G401.6 (cell line): ENCODE data around the gene PLCB1.

Experiments
- FAIRE-seq: peaks from 2 replicates; lab custom pipeline; 2012; peaks lifted over from hg19 to GRCh38; lab: Jason Lieb, UNC

PLCB1 gene

DNA sequence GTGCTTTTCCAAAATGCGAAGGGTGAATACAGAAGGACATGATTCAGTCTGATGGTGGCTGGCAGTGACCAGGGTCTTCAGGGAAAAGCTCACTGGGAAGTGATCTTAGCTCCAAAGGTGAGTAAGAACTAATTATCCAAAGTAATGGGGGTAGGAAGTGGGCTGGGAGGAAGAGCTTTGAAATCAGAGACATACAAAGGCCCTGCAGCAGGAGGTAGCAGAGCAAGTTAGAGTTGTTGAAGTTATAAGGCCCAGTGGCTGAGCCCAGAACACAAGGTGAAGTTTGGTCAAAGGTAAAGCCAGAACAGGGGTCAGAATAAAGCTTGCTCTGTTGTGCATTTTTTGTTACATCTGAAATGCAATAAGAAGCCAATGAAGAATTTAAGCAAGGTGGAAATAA is 81.2 kb downstream of the PLCB1 start:
- no peak for FAIRE-seq

- no peak for FAIRE-seq
Measured at GRCh38 chr20:8213831-8214587, 81.9 kb downstream of the PLCB1 start.

GRCh38 chr20:8215361-8215781 is 83.3 kb downstream of the PLCB1 start:
- FAIRE-seq: no peak

DNA sequence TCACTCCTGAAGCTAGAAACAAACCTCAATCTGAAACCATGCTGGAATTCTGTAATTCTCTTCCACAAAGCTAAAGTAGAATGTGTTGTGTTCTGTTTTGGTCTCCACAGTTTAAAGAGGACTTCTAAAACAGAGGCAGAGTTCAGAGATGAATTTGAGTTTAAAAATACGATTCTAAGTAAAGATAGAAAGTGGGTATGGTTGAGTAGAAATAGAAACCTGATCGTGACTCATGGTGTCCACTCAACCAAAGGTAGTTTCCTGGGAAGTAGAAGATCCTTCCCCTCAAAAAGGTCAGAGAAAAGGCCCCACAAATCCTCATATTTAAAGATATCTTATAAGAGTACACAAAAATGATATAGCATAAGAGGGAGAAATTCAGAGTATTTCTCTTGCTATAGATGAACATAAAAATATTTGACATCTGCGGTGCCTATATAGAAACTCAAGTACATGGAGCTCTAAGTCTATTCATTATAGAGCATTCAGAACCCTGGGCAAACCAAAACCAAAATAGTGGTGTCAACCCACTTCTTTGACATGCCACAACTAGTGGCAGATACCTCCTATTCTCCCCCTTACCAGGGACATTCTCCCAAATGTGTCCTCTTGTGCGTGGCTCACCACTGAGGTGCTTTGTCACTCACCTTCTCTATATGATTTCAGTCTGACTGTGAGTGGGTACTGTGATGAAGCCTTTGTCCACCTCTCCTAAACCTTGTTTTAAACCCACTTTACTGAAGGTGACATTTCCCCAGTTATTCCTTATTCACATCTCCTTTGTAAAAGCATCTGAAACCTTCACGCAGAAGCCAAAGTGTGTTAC is 84.5 kb downstream of the PLCB1 start:
- FAIRE-seq: no peak

- FAIRE-seq: no peak
Measured at GRCh38 chr20:8218861-8219260, 86.8 kb downstream of the PLCB1 start.

DNA sequence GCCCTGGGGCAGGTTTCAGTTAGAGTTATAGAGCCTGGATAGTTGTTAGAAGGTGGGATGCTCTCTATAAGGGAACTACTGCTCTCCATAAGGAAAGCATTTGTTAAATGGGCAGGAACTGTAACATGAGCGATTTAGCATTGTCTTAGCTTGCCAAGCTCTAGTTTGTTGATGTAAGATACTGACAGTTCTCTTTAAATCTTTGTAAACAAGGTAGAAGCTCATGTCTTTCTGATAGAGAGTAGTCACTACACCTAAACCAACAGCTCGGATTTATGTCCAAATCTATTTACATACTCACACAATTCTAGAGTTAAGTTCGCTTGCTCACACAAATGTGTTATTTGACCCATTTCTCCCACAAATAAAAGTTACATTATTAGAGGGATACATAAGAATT is 87.3 kb downstream of the PLCB1 start:
- FAIRE-seq: no peak

- FAIRE-seq: no peak
Measured at GRCh38 chr20:8220716-8221115, 88.7 kb downstream of the PLCB1 start.

- FAIRE-seq: no peak
Measured at GRCh38 chr20:8221887-8222419, 89.9 kb downstream of the PLCB1 start.

DNA sequence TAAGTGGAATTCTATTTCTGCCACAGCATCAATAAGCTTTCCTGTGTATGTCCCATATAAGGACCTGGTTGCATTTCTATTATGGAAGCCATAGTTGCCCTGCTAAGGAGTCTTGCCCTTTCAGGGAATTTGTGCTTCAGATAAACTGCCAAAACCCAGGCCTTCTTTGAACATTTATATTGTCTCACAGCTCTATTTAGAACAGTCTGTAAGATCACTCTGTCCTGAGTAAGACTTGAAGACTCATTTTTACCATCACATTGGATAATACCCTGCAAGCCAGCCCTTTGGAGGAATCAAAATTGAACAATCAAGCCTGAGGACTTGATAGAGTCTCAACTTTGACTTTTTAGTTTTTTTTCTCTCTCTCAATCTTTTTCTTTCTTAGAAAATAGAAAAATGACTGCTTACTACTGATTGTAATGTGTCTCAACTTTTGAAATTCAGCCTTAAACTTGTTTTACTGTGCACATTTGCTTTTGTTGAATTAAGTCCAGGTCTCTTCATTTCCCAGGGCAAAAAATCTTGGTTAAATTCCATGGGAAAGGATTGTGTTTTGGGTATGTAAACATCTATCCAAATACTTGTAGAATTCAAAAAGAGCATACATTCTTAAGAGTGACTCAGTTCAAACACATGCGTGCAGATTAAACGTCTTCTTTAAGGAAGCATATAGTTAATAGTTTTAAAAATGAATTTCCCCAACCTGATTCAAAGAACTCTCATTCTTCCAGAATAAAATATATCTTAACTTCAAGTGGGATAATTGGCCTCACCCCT is 91.2 kb downstream of the PLCB1 start:
- no peak for FAIRE-seq

DNA sequence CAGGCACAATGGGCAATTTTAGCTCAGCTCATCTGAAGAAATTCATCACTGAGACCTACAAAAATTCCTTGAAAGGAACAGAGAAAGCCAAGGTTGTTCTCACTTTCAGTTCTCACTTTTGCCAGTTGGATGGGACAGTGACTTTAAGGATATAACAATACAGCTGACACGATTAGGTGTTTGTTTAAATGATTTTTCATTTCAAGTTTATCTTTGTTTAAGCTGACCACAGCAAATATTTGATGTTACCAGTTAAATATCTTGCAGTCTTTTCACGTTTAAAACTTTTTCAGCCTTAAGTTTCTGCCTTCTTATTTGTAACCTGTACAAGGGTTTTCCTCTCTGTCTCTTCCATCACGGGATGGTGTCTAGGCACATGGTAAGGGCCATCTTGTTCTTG is 93.6 kb downstream of the PLCB1 start:
- no peak for FAIRE-seq

DNA sequence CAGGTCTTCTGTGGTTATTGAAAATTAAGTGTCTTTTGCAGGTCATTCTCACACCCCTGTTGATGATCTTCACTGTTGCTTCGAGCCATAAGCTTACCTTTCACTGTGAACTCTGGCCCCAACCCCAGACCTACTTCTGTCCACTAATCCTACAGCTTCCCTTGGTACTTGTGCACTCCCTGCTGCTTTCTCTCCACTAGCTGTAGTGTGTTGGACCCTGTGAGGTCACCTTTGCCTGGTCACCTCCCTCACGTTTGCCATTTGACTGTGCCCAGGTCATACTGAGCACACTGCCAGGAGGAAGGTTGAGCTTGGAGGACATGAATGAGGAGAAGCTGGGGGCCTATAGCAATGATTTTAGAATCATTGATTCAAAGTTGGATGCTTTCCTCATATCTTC is 94.0 kb downstream of the PLCB1 start:
- no peak for FAIRE-seq

- no peak for FAIRE-seq
Measured at GRCh38 chr20:8227293-8227692, 95.2 kb downstream of the PLCB1 start.

- no peak for FAIRE-seq
Measured at GRCh38 chr20:8228315-8228714, 96.2 kb downstream of the PLCB1 start.

GRCh38 chr20:8229090-8229489 is 97.0 kb downstream of the PLCB1 start:
- FAIRE-seq: no peak

DNA sequence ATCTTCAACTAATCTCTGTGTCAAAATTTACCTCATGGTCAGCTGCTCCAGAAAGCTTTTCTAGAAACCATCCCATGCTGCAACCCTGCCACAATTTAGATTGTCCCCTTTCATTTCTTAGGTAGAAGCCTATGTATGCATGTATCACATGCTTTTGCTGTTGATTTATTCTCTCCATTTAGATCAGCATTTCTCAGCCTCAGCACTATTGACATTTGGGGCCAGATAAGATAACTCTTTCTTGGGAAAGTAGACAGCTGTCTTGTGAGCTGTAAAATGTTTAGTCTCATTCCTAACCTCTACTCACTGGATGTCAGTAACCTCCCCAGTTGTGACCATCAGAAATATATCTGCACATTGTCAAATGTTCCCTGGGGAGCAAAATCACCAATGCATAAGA is 99.0 kb downstream of the PLCB1 start:
- FAIRE-seq: no peak

DNA sequence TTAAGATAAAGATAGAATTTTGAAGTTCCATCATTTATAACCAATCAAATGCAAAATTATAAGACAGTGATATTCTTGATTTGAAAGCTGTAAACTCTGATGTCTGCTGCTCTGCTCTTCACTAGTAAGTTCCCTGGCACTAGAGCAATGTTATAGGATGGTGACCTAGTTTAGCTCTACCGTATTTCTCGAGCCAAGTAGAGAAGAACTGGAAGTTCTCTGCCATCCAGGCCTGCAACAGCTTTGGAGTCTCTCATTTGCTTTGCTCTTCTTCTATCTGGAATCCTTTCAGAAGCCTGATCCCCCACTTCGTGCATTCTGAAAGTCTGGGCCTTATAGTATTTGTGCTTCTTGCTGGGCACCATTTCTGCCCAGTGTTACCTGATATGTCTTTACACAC is 100.3 kb downstream of the PLCB1 start:
- FAIRE-seq: no peak

DNA sequence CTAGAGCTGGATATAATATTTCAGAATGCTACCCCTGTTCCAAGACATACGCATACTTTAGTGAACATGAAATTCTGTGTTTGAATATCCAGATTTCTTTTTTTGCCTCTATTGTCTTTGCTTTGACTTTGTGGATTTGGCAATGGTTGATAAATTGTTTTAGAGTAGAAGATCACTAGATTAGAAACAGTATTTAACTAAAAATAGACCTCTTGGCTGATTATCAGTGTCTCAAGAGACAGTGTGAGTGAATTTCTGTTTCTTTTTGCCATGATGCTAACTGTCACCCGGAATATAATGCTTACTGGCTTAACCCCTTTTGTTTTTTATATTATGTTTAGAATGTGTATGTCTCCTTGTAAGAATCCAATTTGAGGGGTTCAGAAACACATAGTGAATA is 102.5 kb downstream of the PLCB1 start:
- no peak for FAIRE-seq

DNA sequence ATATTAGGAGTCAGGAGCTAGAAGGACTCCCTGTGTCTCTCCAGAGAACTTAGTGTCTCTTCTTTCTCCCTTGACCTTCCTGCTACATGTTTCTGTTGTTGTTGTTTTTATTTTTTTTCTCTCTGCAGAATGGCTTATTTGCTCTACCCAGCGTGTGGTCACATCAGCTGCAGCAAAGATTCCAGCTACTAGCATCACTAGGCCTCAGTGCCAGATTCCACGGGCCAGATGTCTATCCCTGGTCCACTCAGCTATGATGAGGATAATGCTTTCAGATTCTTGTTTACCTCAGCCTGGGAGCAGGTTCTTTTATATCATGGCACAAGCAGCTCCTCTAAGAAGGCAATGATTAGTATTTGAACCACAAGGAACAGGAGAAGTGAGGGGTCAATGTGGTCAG is 110.0 kb downstream of the PLCB1 start:
- FAIRE-seq: no peak

DNA sequence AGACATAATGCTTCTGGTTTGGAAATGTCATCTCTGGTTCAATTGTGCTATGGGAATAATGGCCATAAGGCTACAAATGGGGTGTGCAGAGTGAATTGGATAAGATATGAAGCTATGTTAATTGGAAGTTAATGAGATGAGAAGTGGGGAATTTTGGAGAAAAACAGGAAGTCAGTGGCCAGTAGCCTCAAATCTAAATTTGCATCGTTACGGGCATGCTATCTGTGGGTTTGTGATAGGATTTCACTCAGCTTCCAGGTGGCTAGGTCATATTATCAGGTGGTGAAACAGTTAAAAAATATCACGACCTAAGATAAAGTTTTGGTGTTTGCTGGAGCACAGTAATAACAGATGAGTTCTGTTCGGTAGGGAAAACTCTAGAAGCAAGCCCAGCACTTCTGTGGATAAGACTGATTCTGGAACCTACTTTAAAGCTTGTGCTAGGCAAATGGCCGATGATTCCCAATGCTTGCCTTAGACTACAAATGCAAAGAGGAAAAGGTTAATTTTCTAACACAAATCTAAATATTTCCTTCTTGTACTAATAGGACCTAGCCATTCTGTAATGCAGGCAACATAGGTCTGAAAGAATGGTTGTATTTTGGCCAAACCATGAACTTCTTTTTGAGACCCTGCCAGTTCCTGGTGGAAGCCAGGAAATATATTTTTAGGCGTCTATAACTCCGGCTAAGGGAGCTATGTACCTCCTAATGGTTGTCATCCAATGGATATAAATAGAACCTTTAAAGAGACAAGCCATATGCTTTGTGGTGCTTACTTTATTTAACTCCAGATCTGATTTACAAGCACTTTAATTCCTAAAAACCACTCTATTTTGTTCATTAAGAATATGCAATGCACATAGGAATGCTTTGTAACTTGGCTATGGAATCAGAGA is 111.0 kb downstream of the PLCB1 start:
- no peak for FAIRE-seq

GRCh38 chr20:8244637-8245036 is 112.6 kb downstream of the PLCB1 start:
- no peak for FAIRE-seq

- FAIRE-seq: no peak
Measured at GRCh38 chr20:8246153-8246552, 114.1 kb downstream of the PLCB1 start.

DNA sequence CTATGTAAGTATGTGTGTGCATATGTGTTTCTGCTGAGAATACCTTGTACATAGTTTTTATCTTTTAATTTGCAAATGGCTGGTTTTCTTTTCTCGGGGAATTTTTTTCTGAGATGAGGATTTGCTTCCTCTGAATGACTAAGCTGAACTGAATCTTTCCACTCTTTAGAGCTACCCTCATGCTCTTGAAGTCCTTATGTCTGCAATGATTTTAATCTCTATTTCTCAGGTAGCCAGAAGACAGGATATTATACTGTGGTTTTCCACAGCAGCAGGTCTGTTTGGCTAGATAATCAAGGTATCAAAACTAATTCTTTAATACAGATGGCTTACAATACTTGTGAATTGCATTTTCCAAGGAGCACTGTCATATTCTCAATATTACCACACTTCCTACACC is 114.7 kb downstream of the PLCB1 start:
- no peak for FAIRE-seq
